ENCODE measurements around the gene NDUFS7.

The NDUFS7 gene

DNA sequence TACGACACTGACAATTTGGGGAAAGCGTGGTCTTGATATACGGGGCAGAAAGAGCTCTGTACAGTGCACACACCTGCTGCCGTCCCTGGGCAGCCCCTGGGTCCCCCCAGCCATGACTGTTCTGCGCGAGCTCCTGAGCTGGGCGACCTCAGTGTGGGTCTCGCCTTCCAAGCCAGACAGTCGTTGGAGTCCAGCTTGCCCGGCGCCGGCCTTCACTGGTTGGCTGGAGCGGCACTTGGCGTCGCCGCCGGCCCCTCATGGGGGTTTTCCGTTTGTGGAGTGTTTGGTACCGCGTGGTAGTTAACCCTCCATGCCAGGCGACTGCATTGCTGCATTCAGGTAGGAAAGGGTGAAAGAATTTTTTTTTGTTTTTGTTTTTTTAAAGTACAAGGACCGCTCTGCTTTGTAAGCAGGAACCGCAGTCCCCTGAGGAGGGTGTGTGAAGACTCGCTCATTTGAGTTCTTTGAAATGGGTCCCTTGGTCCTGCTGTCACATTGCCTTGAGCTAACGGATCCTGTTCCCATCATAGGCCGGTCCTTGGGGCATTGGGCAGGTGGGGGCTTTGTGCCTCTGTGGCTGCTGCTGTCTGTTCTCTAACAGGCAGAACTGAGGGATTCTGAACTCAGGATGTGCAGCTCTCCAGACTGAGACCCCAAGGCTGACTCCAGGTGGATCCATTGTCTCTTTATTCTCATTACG is 43.7 kb downstream of the NDUFS7 start (continued):
- TF ChIP-seq, protein P1, sequence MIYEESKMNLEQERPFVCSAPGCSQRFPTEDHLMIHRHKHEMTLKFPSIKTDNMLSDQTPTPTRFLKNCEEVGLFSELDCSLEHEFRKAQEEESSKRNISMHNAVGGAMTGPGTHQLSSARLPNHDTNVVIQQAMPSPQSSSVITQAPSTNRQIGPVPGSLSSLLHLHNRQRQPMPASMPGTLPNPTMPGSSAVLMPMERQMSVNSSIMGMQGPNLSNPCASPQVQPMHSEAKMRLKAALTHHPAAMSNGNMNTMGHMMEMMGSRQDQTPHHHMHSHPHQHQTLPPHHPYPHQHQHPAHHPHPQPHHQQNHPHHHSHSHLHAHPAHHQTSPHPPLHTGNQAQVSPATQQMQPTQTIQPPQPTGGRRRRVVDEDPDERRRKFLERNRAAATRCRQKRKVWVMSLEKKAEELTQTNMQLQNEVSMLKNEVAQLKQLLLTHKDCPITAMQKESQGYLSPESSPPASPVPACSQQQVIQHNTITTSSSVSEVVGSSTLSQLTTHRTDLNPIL (CRISPR knock-in tag; IDR thresholded peaks at IDR 0.05; ENCODE audit: low read depth), result no peak
- TF ChIP-seq ESRRG (CRISPR knock-in tag; IDR thresholded peaks at IDR 0.05), result no peak

DNA sequence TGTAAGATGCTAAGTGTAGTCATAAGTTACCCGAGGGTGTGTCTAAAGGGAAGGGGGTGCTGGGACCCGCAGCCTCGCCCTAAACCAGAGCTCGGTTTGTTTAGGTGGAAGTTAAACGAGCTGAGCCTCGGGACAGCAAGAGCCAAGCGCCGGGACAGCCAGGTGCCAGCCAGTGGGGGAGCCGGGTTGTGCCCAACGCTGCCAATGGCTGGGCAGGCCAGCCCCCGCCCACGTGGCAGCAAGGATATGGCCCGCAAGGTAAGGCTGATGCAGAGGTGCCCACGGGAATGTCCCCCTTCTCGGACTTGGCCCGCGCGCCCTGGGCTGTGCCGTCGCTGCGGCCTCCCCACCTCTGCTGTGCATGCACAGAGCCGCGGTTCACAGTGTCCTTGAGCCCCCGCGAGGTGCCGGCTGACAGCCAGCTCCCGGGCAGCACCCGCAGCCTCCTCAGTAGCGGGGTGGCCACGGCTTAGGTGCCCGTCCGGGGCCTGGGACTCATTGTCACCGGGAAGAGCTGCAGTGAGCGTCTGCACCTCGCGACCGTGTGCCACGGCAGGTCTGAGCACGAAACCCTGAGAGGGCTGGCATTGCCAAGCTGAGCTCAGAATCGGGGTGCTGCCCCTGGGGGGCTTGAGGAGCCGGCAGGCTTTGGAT is 45.2 kb downstream of the NDUFS7 start:
- no peak for ATAC-seq
- TF ChIP-seq ARNTL (CRISPR knock-in tag; IDR thresholded peaks at IDR 0.05; ENCODE audit: borderline replicate concordance, low read depth) (no peak), ZNF70 (CRISPR knock-in tag; IDR thresholded peaks at IDR 0.05) (no peak), GLIS3 (CRISPR knock-in tag; IDR thresholded peaks at IDR 0.05) (no peak), TCF4 (CRISPR knock-in tag; IDR thresholded peaks at IDR 0.05; ENCODE audit: borderline replicate concordance) (no peak), ZNF8 (CRISPR knock-in tag; IDR thresholded peaks at IDR 0.05) (no peak), ZFP30 (CRISPR knock-in tag; IDR thresholded peaks at IDR 0.05) (no peak), ZC3H10 (CRISPR knock-in tag; IDR thresholded peaks at IDR 0.05) (no peak)
- TF ChIP-seq, protein P2, sequence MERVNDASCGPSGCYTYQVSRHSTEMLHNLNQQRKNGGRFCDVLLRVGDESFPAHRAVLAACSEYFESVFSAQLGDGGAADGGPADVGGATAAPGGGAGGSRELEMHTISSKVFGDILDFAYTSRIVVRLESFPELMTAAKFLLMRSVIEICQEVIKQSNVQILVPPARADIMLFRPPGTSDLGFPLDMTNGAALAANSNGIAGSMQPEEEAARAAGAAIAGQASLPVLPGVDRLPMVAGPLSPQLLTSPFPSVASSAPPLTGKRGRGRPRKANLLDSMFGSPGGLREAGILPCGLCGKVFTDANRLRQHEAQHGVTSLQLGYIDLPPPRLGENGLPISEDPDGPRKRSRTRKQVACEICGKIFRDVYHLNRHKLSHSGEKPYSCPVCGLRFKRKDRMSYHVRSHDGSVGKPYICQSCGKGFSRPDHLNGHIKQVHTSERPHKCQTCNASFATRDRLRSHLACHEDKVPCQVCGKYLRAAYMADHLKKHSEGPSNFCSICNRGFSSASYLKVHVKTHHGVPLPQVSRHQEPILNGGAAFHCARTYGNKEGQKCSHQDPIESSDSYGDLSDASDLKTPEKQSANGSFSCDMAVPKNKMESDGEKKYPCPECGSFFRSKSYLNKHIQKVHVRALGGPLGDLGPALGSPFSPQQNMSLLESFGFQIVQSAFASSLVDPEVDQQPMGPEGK (CRISPR knock-in tag; IDR thresholded peaks at IDR 0.05; ENCODE audit: borderline replicate concordance), result no peak
- TF ChIP-seq, protein P3, sequence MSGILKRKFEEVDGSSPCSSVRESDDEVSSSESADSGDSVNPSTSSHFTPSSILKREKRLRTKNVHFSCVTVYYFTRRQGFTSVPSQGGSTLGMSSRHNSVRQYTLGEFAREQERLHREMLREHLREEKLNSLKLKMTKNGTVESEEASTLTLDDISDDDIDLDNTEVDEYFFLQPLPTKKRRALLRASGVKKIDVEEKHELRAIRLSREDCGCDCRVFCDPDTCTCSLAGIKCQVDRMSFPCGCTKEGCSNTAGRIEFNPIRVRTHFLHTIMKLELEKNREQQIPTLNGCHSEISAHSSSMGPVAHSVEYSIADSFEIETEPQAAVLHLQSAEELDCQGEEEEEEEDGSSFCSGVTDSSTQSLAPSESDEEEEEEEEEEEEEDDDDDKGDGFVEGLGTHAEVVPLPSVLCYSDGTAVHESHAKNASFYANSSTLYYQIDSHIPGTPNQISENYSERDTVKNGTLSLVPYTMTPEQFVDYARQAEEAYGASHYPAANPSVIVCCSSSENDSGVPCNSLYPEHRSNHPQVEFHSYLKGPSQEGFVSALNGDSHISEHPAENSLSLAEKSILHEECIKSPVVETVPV (CRISPR knock-in tag; IDR thresholded peaks at IDR 0.05), result no peak

DNA sequence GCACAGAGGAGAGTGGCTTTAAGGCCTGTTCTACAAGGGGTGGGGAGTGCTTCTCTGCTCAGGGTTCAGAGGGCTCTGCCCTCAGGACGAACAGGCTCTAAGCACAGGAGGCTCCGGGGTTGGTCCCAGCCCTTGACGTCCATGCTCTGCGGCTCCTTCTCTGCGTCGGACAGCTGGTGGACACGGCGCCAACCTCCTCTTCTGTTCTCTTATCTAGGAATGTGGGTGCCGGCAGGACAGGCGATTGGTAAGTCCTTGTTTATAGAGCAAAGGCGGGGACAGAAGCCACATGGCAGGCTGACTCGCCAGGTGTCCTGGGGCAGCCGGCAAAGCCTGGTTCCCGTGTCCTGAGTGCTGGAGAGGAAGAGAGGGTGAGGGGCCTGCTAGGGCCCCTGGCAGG is 46.0 kb downstream of the NDUFS7 start:
- no peak for TF ChIP-seq BACH2 (CRISPR knock-in tag; IDR thresholded peaks at IDR 0.05; ENCODE audit: borderline replicate concordance)
- no peak for TF ChIP-seq ZNF565 (CRISPR knock-in tag; conservative IDR thresholded peaks at IDR 0.05; ENCODE audit: low read depth)
- no peak for ATAC-seq

DNA sequence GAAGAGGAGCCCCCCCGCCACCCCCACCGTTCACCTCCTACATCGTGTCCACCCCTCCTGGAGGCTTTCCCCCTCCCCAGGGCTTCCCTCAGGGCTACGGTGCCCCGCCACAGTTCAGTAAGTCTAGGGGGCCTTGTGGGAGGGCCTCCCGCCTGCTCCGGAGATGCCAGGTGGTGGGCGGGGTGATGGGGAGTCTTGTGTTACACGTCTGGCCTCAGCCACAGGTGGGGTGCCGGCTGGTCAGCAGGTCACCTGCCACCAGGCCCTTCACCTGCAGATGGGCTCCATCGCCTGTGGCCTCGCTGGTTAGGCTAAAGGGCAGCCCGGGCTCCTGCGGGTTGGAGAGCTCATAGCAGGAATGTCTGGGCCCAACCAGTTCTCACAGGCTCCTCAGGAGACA is 46.5 kb downstream of the NDUFS7 start:
- no peak for ATAC-seq
- TF ChIP-seq, protein P2 (CRISPR knock-in tag; IDR thresholded peaks at IDR 0.05; ENCODE audit: borderline replicate concordance), result no peak
- TF ChIP-seq RARB (CRISPR knock-in tag; IDR thresholded peaks at IDR 0.05) (no peak), TOX (CRISPR knock-in tag; IDR thresholded peaks at IDR 0.05; ENCODE audit: borderline replicate concordance) (no peak), ZNF565 (CRISPR knock-in tag; conservative IDR thresholded peaks at IDR 0.05; ENCODE audit: low read depth) (no peak), BACH2 (CRISPR knock-in tag; IDR thresholded peaks at IDR 0.05; ENCODE audit: borderline replicate concordance) (no peak), ZNF8 (CRISPR knock-in tag; IDR thresholded peaks at IDR 0.05) (no peak), ZC3H10 (CRISPR knock-in tag; IDR thresholded peaks at IDR 0.05) (no peak), ZFP30 (CRISPR knock-in tag; IDR thresholded peaks at IDR 0.05) (no peak), PPARA (CRISPR knock-in tag; IDR thresholded peaks at IDR 0.05; ENCODE audit: borderline replicate concordance) (no peak), ZNF70 (CRISPR knock-in tag; IDR thresholded peaks at IDR 0.05) (no peak), SNAI2 (CRISPR knock-in tag; IDR thresholded peaks at IDR 0.05) (no peak), ARNTL (CRISPR knock-in tag; IDR thresholded peaks at IDR 0.05; ENCODE audit: borderline replicate concordance, low read depth) (no peak), TCF4 (CRISPR knock-in tag; IDR thresholded peaks at IDR 0.05; ENCODE audit: borderline replicate concordance) (no peak), GLIS3 (CRISPR knock-in tag; IDR thresholded peaks at IDR 0.05) (no peak)
- TF ChIP-seq, protein P3 (CRISPR knock-in tag; IDR thresholded peaks at IDR 0.05), result no peak
- TF ChIP-seq, protein P4, sequence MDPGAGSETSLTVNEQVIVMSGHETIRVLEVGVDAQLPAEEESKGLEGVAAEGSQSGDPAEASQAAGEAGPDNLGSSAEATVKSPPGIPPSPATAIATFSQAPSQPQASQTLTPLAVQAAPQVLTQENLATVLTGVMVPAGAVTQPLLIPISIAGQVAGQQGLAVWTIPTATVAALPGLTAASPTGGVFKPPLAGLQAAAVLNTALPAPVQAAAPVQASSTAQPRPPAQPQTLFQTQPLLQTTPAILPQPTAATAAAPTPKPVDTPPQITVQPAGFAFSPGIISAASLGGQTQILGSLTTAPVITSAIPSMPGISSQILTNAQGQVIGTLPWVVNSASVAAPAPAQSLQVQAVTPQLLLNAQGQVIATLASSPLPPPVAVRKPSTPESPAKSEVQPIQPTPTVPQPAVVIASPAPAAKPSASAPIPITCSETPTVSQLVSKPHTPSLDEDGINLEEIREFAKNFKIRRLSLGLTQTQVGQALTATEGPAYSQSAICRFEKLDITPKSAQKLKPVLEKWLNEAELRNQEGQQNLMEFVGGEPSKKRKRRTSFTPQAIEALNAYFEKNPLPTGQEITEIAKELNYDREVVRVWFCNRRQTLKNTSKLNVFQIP (CRISPR knock-in tag; IDR thresholded peaks at IDR 0.05; ENCODE audit: borderline replicate concordance, low read depth), result no peak
- TF ChIP-seq, protein P5, sequence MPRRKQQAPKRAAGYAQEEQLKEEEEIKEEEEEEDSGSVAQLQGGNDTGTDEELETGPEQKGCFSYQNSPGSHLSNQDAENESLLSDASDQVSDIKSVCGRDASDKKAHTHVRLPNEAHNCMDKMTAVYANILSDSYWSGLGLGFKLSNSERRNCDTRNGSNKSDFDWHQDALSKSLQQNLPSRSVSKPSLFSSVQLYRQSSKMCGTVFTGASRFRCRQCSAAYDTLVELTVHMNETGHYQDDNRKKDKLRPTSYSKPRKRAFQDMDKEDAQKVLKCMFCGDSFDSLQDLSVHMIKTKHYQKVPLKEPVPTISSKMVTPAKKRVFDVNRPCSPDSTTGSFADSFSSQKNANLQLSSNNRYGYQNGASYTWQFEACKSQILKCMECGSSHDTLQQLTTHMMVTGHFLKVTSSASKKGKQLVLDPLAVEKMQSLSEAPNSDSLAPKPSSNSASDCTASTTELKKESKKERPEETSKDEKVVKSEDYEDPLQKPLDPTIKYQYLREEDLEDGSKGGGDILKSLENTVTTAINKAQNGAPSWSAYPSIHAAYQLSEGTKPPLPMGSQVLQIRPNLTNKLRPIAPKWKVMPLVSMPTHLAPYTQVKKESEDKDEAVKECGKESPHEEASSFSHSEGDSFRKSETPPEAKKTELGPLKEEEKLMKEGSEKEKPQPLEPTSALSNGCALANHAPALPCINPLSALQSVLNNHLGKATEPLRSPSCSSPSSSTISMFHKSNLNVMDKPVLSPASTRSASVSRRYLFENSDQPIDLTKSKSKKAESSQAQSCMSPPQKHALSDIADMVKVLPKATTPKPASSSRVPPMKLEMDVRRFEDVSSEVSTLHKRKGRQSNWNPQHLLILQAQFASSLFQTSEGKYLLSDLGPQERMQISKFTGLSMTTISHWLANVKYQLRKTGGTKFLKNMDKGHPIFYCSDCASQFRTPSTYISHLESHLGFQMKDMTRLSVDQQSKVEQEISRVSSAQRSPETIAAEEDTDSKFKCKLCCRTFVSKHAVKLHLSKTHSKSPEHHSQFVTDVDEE (CRISPR knock-in tag; IDR thresholded peaks at IDR 0.05), result no peak
- TF ChIP-seq, protein P1 (CRISPR knock-in tag; IDR thresholded peaks at IDR 0.05; ENCODE audit: low read depth), result no peak
